Osteocyte (in vitro differentiated cells): ENCODE data around the gene ROBO4. TPM values are rescaled to one million over a fixed set of nuclear protein-coding genes. Genes with fewer than 3 reads are reported as not detected.

Source experiments
- DNase-seq: peaks from one replicate; pipeline ENCODE4 v3.0.0; 2021; ENCODE audit warnings: mixed read lengths; ENCODE audit not compliant: unreplicated experiment; ENCODE audit errors: extremely low spot score
- H3K27ac Mint-ChIP-seq: one replicate; pipeline ENCODE4 v1.8.0; 2021; ENCODE audit warnings: mild to moderate bottlenecking, mixed read lengths; ENCODE audit not compliant: unreplicated experiment
- H3K27me3 Mint-ChIP-seq: one replicate; pipeline ENCODE4 v1.8.0; 2021; ENCODE audit warnings: mixed read lengths; ENCODE audit not compliant: unreplicated experiment
- H3K36me3 Mint-ChIP-seq: one replicate; pipeline ENCODE4 v1.8.0; 2021; ENCODE audit warnings: mixed read lengths; ENCODE audit not compliant: unreplicated experiment
- H3K4me1 Mint-ChIP-seq: one replicate; pipeline ENCODE4 v1.8.0; 2021; ENCODE audit warnings: mixed read lengths; ENCODE audit not compliant: unreplicated experiment
- H3K4me3 Mint-ChIP-seq: one replicate; pipeline ENCODE4 v1.8.0; 2021; ENCODE audit warnings: mild to moderate bottlenecking, moderate library complexity, mixed read lengths; ENCODE audit not compliant: unreplicated experiment
- H3K9me3 Mint-ChIP-seq: one replicate; pipeline ENCODE4 v1.8.0; 2021; ENCODE audit warnings: mixed read lengths; ENCODE audit not compliant: unreplicated experiment
- CTCF ChIP-seq: fragments of 200-600 bp; sonication (generic); IDR thresholded peaks from 2 replicates; pipeline ENCODE4 v1.5.0; 2021; ENCODE audit warnings: antibody characterized with exemption, mild to moderate bottlenecking, moderate library complexity
- total RNA-seq: library from RNA; stranded (reverse); gene quantifications from 2 replicates; pipeline ENCODE4 v1.2.1, GENCODE V29; 2021

The ROBO4 gene
- total RNA-seq, 1 donor from 2014 or later = 0.56 TPM

DNA sequence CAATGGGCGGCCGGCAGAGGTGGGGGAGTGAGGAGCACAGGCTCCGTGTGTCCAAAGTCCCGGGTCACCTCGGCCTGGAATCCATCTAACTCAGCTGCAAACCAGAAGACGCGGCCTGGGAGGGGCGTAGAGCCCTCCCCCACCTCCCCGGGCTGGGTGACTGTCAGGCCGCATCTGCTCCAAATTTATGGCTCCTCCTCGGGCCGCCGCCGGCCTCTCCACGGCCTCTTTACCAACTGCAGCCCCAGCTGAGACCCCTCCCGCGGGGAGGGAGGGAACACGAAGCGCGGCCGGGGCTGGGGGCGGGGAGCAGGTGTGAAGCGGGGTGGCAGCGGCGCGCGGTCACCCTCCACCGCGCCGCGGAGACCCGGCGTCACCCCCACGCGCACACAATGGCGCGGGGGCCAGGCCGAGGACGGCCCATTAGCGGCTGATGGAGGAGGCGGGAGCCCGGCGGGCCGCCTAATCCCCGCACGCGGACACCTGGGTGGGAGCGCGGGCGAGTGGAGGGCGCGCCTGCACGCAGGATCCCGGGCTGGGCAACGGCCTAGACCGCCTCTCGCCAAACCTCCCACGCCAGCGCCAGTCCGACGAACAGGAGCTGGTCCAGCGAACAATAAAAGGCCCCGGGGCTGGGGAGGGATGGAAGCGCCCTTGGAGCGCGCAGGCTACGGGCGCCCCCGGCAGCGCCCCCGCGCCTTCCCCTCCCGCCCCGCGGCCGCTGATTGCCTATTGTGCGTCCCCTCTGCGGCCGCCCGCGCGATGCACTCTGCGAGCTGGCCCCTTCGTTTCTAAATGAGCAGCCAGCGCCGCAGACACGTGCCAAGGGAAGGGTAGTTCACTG is 58.3 kb downstream of the ROBO4 start:
- H3K27me3 Mint-ChIP-seq = peaks cover 60% of the 10 kb centered on the region
- TF ChIP-seq CTCF = no peak
- no peaks in the 10 kb centered on the region for H3K36me3 Mint-ChIP-seq
- H3K27ac Mint-ChIP-seq = no peak overlapping the region
- DNase-seq = peak; percentile 77
- peaks cover 21% of the 10 kb centered on the region for H3K4me1 Mint-ChIP-seq
- H3K4me3 Mint-ChIP-seq = peak overlapping the region; percentile 61
- H3K9me3 Mint-ChIP-seq = no peaks in the 10 kb centered on the region

- TF ChIP-seq CTCF = no peak
- Mint-ChIP-seq H3K9me3 (no peaks in the 10 kb centered on the region), H3K27me3 (peaks cover 58% of the 10 kb centered on the region), H3K4me1 (peaks cover 21% of the 10 kb centered on the region), H3K36me3 (no peaks in the 10 kb centered on the region), H3K4me3 (peak overlapping the region; percentile 30), H3K27ac (no peak overlapping the region)
- DNase-seq = no peak
Observed at GRCh38 chr11:124838805-124839127, 58.9 kb downstream of the ROBO4 start.

- H3K4me3 Mint-ChIP-seq = no peak overlapping the region
- peak; percentile 27 for TF ChIP-seq CTCF
- peaks cover 55% of the 10 kb centered on the region for H3K27me3 Mint-ChIP-seq
- DNase-seq = peak; percentile 53
- H3K4me1 Mint-ChIP-seq = peaks cover 17% of the 10 kb centered on the region
- no peaks in the 10 kb centered on the region for H3K9me3 Mint-ChIP-seq
- no peak overlapping the region for H3K27ac Mint-ChIP-seq
- H3K36me3 Mint-ChIP-seq = no peaks in the 10 kb centered on the region
Observed at GRCh38 chr11:124837491-124837856, 60.2 kb downstream of the ROBO4 start.

DNA sequence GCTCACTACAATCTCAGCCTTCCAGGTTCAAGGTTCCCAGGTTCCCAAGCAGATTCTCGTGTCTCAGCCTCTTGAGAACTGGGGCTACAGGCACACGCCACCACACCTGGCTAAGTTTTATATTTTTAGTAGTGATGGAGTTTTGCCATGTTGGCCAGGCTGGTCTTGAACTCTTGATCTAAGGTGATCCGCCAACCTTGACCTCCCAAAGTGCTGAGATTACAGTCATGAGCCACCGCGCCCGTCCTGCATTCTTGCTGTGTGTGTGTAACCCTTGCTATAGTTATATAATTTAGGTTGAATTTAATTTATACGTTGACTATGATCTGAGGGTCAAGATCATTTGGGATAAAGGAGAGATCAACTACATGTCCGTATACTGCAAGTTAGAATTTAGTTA is 61.7 kb downstream of the ROBO4 start:
- peaks cover 17% of the 10 kb centered on the region for H3K4me1 Mint-ChIP-seq
- peaks cover 44% of the 10 kb centered on the region for H3K27me3 Mint-ChIP-seq
- no peaks in the 10 kb centered on the region for H3K9me3 Mint-ChIP-seq
- no peak for DNase-seq
- H3K4me3 Mint-ChIP-seq = peak overlapping the region; percentile 71
- peak overlapping the region; percentile 91 for H3K27ac Mint-ChIP-seq
- TF ChIP-seq CTCF = no peak
- no peaks in the 10 kb centered on the region for H3K36me3 Mint-ChIP-seq

DNA sequence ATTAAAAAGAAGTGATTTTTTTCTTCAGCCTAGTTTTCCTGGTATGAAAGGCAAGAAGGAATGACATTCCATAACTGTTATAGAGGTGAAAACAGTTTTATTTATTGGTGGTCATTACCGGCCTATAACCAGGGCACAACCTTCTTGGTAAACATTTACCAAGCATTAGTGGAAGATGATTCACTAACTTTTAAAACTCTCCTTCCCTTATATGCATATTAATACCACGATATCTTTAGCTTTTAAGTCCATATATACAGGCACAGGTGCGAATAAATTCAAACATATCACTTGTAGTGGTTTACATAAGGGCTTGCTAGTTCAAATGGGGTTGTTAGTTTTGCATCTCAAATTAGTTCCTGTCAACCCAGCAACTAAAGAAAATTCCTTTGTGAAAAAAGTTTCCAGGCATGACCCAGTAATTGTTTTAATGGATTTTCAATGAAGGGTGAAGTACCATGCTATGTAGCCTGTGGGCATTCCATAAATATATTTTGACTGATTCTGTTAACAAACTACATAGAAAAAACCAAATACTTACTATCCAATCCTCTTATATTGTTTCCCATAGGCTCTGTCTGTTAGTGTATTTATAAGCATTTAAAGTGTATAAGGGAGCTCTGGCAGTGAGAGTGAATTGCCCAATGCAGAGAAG is 63.0 kb downstream of the ROBO4 start:
- TF ChIP-seq CTCF = no peak
- no peak for DNase-seq
- no peaks in the 10 kb centered on the region for H3K36me3 Mint-ChIP-seq
- H3K27me3 Mint-ChIP-seq = peaks cover 33% of the 10 kb centered on the region
- no peaks in the 10 kb centered on the region for H3K9me3 Mint-ChIP-seq
- H3K27ac Mint-ChIP-seq = no peak overlapping the region
- H3K4me1 Mint-ChIP-seq = peaks cover 13% of the 10 kb centered on the region
- H3K4me3 Mint-ChIP-seq = no peak overlapping the region
